ENCODE data around the gene SAMD13. TPM values are rescaled to one million over a fixed set of nuclear protein-coding genes. Genes with fewer than 3 reads are reported as not detected.

The SAMD13 gene
- total and polyA plus RNA-seq, 7 donors = 0.41 to 31.8 (median 3.0) TPM

GRCh38 chr1:84344286-84344685 is 42.8 kb downstream of the SAMD13 start:
- Histone ChIP-seq H3K27ac (no peak overlapping the region), H3K9me3 (no peaks in the 10 kb centered on the region), H3K27me3 (no peaks in the 10 kb centered on the region), H3K4me3 (no peak overlapping the region), H3K4me1 (no peaks in the 10 kb centered on the region), H3K36me3 (no peaks in the 10 kb centered on the region)
- intact Hi-C loops (cut with DNase I) = no loop called here
- 92 to 95% methylated on average over 1 of the region's 1 CpG for WGBS, 2 donors
- no peak for TF ChIP-seq EP300 (IDR thresholded peaks at IDR 0.05)
- TF ChIP-seq POLR2AphosphoS5 (IDR thresholded peaks at IDR 0.05) = no peak
- TF ChIP-seq POLR2A (IDR thresholded peaks at IDR 0.05) = no peak
- TF ChIP-seq CTCF (IDR thresholded peaks at IDR 0.05) = no peak
- no peak for DNase-seq

- no peak overlapping the region for H3K27ac ChIP-seq
- H3K9me3 ChIP-seq = no peaks in the 10 kb centered on the region
- no peak for TF ChIP-seq POLR2A (IDR thresholded peaks at IDR 0.05)
- TF ChIP-seq POLR2AphosphoS5 (IDR thresholded peaks at IDR 0.05) = no peak
- no peak for TF ChIP-seq CTCF (IDR thresholded peaks at IDR 0.05)
- no peak for TF ChIP-seq EP300 (IDR thresholded peaks at IDR 0.05)
- intact Hi-C loops (cut with DNase I) = no loop called here
- DNase-seq = no peak
- H3K4me1 ChIP-seq = peaks cover 0 to 3% (median 0%) of the 10 kb centered on the region in 4 donors
- no peaks in the 10 kb centered on the region for H3K36me3 ChIP-seq
- H3K27me3 ChIP-seq = no peaks in the 10 kb centered on the region
- H3K4me3 ChIP-seq = no peak overlapping the region
- 94 to 98% methylated on average over 2 of the region's 2 CpGs for WGBS, 2 donors
Measured at GRCh38 chr1:84345220-84345619, 43.7 kb downstream of the SAMD13 start.

- no peak for DNase-seq
- Histone ChIP-seq H3K36me3 (no peaks in the 10 kb centered on the region), H3K9me3 (no peaks in the 10 kb centered on the region), H3K27ac (no peak overlapping the region), H3K27me3 (no peaks in the 10 kb centered on the region), H3K4me3 (no peak overlapping the region), H3K4me1 (peaks cover 0 to 3% (median 0%) of the 10 kb centered on the region in 4 donors)
- intact Hi-C loops (cut with DNase I) = no loop called here
- 82 to 90% methylated on average over 6 of the region's 6 CpGs for WGBS, 2 donors
- TF ChIP-seq CTCF (IDR thresholded peaks at IDR 0.05) (no peak), EP300 (IDR thresholded peaks at IDR 0.05) (no peak), POLR2A (IDR thresholded peaks at IDR 0.05) (no peak), POLR2AphosphoS5 (IDR thresholded peaks at IDR 0.05) (no peak)
Measured at GRCh38 chr1:84347271-84347931, 45.9 kb downstream of the SAMD13 start.

- intact Hi-C loops (cut with DNase I) = no loop called here
- Histone ChIP-seq H3K9me3 (no peaks in the 10 kb centered on the region), H3K36me3 (no peaks in the 10 kb centered on the region), H3K4me3 (no peak overlapping the region), H3K27me3 (no peaks in the 10 kb centered on the region), H3K27ac (no peak overlapping the region), H3K4me1 (peaks cover 0 to 3% (median 0%) of the 10 kb centered on the region in 4 donors)
- DNase-seq = no peak
- TF ChIP-seq POLR2A (IDR thresholded peaks at IDR 0.05) = no peak
- no peak for TF ChIP-seq CTCF (IDR thresholded peaks at IDR 0.05)
- TF ChIP-seq POLR2AphosphoS5 (IDR thresholded peaks at IDR 0.05) = no peak
- no peak for TF ChIP-seq EP300 (IDR thresholded peaks at IDR 0.05)
- 94% methylated on average over 11 of the region's 11 CpGs for WGBS, 2 donors
Measured at GRCh38 chr1:84347932-84348555, 46.5 kb downstream of the SAMD13 start.

Data from sigmoid colon (tissue), 7 donors.